Measurements from ENCODE around the gene AHCY.

Gene AHCY

GRCh38 chr20:34311118-34312023 lies 8.2 kb upstream of the AHCY start:
- Histone ChIP-seq H2AFZ (ENCODE audit: low read depth, low read length) (no peak overlapping the region), H4K20me1 (ENCODE audit: insufficient read depth, low read length) (no peaks in the 10 kb centered on the region), H3K9ac (ENCODE audit: low read length) (no peak overlapping the region), H3K79me2 (ENCODE audit: low read length) (no peaks in the 10 kb centered on the region), H3K4me3 (ENCODE audit: low read length) (no peak overlapping the region), H3K36me3 (replicated peaks; ENCODE audit: low read depth, low read length) (no peaks in the 10 kb centered on the region), H3K4me2 (ENCODE audit: low read length) (peak overlapping the region; percentile 61), H3K9me3 (ENCODE audit: insufficient read depth, low read length) (no peaks in the 10 kb centered on the region), H3K27me3 (ENCODE audit: low read depth, low read length) (peaks cover 25% of the 10 kb centered on the region), H3K27ac (ENCODE audit: low read length) (no peak overlapping the region), H3K4me1 (ENCODE audit: low read length) (peaks cover 5% of the 10 kb centered on the region)
- no peak for TF ChIP-seq EZH2phosphoT487 (IDR thresholded peaks at IDR 0.05; ENCODE audit: low read depth)
- TF ChIP-seq, protein P1, sequence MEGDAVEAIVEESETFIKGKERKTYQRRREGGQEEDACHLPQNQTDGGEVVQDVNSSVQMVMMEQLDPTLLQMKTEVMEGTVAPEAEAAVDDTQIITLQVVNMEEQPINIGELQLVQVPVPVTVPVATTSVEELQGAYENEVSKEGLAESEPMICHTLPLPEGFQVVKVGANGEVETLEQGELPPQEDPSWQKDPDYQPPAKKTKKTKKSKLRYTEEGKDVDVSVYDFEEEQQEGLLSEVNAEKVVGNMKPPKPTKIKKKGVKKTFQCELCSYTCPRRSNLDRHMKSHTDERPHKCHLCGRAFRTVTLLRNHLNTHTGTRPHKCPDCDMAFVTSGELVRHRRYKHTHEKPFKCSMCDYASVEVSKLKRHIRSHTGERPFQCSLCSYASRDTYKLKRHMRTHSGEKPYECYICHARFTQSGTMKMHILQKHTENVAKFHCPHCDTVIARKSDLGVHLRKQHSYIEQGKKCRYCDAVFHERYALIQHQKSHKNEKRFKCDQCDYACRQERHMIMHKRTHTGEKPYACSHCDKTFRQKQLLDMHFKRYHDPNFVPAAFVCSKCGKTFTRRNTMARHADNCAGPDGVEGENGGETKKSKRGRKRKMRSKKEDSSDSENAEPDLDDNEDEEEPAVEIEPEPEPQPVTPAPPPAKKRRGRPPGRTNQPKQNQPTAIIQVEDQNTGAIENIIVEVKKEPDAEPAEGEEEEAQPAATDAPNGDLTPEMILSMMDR (IDR thresholded peaks at IDR 0.05; ENCODE audit: low read depth, low read length), result peak; percentile 10; the same call in 1 of the 2 replicates

- no peaks in the 10 kb centered on the region for H4K20me1 ChIP-seq (ENCODE audit: insufficient read depth, low read length)
- no peaks in the 10 kb centered on the region for H3K36me3 ChIP-seq (replicated peaks; ENCODE audit: low read depth, low read length)
- H3K4me2 ChIP-seq (ENCODE audit: low read length), result no peak overlapping the region
- no peak for TF ChIP-seq EZH2phosphoT487 (IDR thresholded peaks at IDR 0.05; ENCODE audit: low read depth)
- TF ChIP-seq, protein P1 (IDR thresholded peaks at IDR 0.05; ENCODE audit: low read depth, low read length), result no peak
- H3K4me1 ChIP-seq (ENCODE audit: low read length), result peaks cover 5% of the 10 kb centered on the region
- no peaks in the 10 kb centered on the region for H3K79me2 ChIP-seq (ENCODE audit: low read length)
- H3K9ac ChIP-seq (ENCODE audit: low read length), result no peak overlapping the region
- H3K4me3 ChIP-seq (ENCODE audit: low read length), result no peak overlapping the region
- H3K9me3 ChIP-seq (ENCODE audit: insufficient read depth, low read length), result no peaks in the 10 kb centered on the region
- no peak overlapping the region for H2AFZ ChIP-seq (ENCODE audit: low read depth, low read length)
- H3K27ac ChIP-seq (ENCODE audit: low read length), result no peak overlapping the region
- H3K27me3 ChIP-seq (ENCODE audit: low read depth, low read length), result peaks cover 18% of the 10 kb centered on the region
Measured at GRCh38 chr20:34310481-34311117, 7.4 kb upstream of the AHCY start.

DNA sequence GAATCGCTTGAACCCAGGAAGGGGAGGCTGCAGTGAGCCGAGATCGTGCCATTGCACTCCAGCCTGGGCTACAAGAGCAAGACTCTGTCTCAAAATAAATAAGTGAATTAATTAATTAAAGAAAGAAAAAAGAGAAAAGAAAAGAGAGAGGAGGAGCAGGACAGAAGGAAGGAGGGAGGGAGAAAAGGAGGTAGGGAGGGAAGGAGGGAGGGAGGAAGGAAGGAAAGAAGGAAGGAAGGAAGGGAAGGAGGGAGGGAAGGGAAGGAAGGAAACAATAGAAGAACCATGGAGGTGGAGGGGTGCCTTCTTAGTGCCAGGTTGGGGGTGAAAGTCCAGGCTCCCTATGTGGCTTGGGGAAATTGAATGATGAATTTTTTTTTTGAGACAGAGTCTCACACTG lies 6.5 kb upstream of the AHCY start:
- peaks cover 13% of the 10 kb centered on the region for H3K27me3 ChIP-seq (ENCODE audit: low read depth, low read length)
- peaks cover 5% of the 10 kb centered on the region for H3K4me1 ChIP-seq (ENCODE audit: low read length)
- H3K9ac ChIP-seq (ENCODE audit: low read length), result no peak overlapping the region
- no peak overlapping the region for H3K4me3 ChIP-seq (ENCODE audit: low read length)
- no peak overlapping the region for H3K4me2 ChIP-seq (ENCODE audit: low read length)
- no peaks in the 10 kb centered on the region for H3K79me2 ChIP-seq (ENCODE audit: low read length)
- H2AFZ ChIP-seq (ENCODE audit: low read depth, low read length), result no peak overlapping the region
- no peak overlapping the region for H3K27ac ChIP-seq (ENCODE audit: low read length)
- no peaks in the 10 kb centered on the region for H3K36me3 ChIP-seq (replicated peaks; ENCODE audit: low read depth, low read length)
- no peaks in the 10 kb centered on the region for H3K9me3 ChIP-seq (ENCODE audit: insufficient read depth, low read length)
- no peaks in the 10 kb centered on the region for H4K20me1 ChIP-seq (ENCODE audit: insufficient read depth, low read length)
- no peak for TF ChIP-seq EZH2phosphoT487 (IDR thresholded peaks at IDR 0.05; ENCODE audit: low read depth)
- TF ChIP-seq, protein P1 (IDR thresholded peaks at IDR 0.05; ENCODE audit: low read depth, low read length), result no peak
